ENCODE data around the gene GABRR1.

GABRR1 gene

DNA sequence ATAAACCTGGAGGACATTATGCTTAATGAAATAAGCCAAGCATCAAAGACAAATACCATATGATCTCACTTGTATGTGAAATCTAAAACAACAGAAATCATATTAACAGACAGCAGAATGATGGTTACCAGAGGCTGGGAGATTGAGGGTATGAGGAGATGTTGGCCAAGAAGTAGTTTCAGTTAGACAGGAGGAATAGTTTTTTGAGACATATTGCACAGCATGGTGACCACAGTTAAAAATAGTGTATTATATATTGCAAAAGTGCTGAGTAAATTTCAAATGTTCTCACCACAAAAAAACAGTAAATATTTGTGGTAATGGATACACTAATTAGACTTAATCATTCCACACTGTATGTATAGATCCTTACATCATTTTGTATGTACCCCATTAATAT, 1.8 kb downstream of the GABRR1 start:
- DNase-seq (ENCODE audit: low spot score), result no peak

DNA sequence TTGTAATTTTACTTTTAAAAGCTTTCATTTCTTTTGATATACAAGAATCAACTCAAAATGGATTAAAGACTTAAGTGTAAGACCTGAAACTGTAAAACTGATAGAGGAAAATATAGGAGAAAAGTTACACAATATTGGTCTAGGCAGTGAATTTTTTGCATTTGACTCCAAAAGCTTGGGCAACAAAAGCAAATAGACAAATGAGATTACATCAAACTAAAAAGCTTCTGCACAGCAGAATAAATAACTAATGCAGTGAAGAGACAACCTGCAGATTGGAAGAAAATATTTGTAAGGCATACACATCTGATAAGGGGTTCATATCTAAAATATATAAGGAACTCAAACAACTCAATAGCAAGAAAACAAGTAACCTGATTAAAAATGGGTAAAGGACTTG, 3.0 kb downstream of the GABRR1 start:
- no peak for DNase-seq (ENCODE audit: low spot score)

DNA sequence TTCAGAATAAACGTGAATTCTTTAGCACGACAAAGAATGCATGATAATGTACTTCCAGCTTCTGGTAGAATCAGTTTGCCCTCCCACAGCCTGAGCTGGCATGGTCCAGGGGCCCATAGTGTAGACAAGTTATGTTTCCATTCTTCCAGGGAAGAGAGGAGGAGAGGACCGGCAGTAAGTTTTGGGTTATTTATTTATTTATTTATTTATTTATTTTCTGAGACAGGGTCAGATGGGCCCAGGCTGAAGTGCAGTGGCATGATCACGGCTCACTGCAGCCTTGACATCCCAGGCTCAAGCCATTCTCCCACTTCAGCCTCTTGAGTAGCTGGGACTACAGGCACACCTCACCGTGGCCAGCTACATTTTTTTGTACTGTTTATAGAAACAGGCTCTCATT, 4.7 kb downstream of the GABRR1 start:
- no peak for DNase-seq (ENCODE audit: low spot score)

DNA sequence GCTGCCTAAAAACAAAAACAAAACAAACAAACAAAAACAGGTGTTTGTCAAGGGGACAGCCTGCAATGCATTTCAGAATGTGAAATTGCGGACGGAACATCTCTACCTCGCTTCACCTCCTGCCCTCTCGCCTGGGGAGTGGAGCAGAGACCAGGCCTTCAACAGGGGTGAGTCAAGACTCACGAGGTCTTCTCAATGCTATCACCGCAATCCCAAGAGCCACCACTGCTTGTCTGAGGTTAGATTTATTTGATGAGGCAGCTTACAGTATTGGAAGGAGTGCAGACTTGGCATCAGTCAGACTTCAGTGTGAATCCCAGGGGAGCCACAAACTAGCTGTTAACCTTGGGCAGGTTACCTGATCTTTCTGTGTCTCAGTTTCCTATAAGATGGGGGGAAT, 7.7 kb downstream of the GABRR1 start:
- no peak for DNase-seq (ENCODE audit: low spot score)

DNA sequence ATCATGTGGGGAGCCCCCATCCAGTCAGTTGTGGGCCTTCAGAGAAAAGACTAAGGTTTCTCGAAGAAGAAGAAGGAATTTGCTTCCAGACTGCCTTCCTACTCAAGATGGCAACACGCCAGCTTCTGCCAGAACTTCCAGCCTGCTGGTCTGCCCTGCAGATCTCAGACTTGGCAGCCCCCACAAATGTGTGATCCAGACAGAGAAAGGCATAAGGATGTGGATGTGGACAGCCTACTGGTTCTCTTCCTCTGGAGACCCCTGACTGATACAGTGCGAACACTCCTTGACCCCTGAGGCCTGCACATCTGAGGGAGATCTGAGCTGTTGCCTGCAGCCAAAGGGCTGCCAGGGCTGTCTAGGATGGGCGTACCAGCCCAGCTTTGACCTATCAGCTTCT, 8.6 kb downstream of the GABRR1 start:
- no peak for DNase-seq (ENCODE audit: low spot score)

DNA sequence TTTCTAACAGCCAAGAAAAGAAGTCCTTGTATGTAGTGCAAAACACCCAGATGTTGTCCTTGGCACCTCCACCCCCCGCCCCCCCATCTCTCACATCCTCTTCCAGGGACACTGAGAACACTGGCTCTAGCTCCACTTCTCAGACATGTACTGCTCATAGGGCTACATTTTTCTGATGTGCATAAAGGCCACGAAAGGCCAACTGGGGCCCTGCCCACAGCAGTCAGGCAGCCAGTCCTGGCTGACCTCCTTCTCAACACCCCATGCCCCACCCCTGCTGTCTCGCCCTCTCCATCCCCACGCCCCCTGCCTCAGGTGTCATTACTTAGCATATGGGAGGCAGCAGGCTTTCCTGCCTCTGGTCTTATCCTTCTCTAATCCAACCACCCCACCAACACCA, 11.3 kb downstream of the GABRR1 start:
- DNase-seq (ENCODE audit: low spot score), result no peak

DNA sequence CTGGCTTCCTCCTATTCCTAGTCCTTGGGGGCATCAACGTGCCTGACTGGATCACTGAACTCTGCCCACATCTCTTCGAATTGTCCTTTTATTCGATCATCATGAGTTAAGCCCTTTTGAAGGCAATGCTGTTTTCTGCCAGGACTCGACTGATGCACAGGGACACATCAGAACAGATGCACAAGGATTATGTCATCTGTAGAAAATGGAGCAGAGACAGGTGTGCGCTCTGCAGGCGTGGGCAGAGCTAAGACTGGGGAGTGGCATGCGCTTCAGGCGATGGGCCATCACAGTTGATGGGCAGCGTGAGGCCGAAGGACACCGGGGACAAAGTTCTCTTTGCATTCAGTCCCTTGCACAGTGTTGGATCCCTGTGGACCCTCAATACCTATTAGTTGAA, 13.1 kb downstream of the GABRR1 start:
- DNase-seq (ENCODE audit: low spot score), result no peak

DNA sequence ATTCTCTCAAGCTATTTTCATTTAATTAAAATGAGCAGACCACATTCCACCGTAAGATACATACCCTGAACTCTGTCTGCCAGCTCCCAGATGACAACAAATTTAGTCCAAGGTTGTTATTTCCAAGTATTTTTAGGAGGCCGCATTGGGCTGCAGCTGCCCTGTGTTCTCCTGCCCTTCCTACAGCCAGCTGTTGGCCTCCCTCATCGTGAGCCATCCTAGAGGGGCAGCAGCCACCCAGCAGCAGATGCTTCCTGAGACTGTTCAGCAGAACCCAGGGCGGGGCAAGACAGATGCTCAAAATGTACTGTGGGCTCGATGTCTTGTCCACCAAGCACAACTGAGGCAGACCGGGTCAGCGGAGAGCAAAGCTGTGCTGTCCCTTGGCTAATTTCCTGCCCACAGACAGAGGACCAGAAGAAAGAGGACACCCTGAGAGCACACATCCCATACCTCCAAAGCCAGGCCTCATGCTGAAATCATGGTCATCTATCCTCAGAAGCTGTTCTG, 16.4 kb downstream of the GABRR1 start:
- no peak for DNase-seq (ENCODE audit: low spot score)

DNA sequence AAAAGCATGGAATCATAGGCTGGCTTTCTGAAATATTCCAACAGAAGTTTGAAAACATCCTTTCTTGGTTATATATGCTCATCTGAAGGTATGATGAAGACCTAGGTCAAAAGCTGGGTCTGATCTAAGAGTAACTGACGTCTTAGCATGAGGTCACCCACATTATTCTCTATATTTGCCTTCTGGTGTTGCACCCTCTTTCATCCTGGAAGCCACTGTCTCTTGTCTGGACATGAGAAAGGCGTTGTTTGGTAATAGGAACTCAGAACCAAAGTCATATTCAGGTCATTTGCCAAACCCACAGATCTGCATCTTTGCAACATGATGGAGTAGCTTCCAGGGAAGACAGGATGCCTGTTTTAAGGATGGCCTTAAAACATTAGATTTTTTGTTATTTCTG, 17.6 kb downstream of the GABRR1 start:
- DNase-seq (ENCODE audit: low spot score), result no peak

DNA sequence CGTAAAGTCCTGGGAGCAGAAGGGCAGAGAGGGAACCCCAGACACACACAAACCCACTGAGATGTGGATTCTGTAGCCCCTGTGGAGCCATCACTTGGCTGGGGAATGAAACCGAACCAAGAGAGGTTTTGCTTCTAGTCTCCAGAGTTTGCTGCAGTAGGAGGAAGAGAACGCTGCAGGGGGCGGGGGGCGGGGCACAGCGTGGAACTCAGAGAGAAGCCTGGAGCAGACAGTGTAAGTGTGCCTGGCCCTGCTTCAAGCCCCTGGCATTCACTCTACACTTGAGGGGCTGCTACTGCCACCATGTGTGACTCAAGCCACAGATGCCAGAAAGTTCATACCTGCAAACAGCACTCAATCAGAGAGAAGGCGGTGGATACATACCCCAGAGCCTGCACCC, 18.9 kb downstream of the GABRR1 start:
- DNase-seq (ENCODE audit: low spot score), result no peak

DNA sequence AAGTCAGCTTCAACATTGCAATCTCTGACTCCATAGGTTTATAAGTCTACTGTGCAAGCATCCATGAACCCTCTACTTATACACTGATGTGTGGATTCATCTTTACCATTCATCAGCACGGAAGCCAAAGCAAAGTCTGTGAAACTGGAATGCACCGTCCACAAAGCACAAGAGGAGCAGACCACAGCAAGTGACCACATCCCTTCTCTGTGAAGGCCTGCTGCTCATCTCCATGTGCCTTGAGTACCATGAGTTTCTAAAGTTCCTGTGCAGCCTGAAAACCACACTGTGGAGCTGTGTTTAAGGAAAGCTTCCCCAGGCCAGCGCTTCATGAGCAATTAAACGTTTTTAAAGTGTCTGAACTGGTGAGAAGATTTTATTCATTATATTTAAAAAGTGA, 20.0 kb downstream of the GABRR1 start:
- no peak for DNase-seq (ENCODE audit: low spot score)

DNA sequence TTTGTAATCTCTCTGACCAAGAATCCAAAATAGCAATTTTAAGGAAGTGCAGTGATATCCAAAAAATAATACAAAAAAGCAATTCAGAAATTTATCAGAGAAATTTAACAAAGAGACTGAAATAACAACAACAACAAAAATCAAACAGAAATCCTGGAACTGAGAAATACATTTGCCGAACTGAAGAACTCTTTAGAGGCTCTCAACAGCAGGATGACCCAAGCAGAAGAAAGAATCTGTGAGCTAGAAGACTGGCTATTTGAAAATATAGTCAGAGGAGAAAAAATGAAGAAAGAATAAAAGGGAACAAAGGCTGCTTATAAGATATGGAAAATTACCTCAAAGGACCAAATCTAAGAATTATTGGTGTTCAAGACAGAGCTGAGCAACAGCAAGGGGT, 22.6 kb downstream of the GABRR1 start:
- no peak for DNase-seq (ENCODE audit: low spot score)

DNA sequence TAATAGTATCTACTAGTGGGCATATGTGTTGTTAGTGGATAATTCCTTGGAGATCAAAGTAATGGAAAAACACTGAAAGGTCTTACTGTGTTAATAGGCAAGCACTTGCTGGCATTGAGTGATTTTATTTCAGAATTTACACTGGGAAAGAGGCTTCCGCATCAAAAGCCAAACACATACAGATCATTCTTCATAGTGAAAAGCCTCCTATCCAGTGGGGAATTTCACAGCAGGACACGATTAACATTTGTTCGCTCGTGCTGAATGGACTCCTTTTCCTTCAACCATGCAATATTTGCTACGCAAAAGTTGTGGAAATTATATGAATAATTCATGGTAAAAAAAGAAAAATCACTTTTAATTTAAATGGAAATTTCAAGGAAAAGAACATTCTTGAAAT, 26.4 kb downstream of the GABRR1 start:
- no peak for DNase-seq (ENCODE audit: low spot score)

DNA sequence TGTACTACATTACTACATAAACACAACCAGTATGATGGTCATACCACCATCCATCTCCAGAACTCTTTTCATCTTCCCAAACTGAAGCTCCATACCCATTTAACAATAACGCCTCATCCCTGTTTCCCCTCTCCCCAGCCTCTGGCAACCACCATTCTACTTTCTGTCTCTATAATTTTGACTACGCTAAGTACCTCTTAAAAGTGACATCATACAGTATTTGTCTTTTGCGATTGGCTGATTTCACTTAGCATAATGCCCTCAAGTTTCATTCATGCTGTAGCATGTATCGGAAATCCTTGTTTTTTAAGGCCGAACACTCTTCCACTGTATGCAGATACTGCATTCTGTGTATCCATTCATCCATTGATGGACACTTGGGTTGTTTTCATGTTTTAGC, 29.7 kb downstream of the GABRR1 start:
- DNase-seq (ENCODE audit: low spot score), result no peak

DNA sequence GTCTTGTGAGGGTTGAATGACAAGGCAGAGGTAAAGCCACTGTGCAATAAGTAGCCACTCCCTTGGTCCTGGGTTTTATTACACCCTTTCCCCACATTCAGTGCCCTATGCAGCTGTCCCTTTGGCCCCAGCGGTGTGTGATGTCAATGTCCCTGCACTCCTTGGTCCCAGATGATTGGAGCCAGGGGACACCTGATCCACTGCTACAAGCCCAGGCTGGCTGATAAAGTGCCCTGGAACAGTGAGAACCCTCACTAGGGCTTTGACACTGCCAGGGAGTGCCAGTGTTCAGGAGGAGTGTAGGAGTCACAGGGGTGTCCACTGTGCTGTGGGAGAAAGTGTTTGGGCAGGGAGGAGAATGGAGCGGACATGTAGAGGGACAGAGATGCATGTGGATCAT, 30.4 kb downstream of the GABRR1 start:
- no peak for DNase-seq (ENCODE audit: low spot score)

DNA sequence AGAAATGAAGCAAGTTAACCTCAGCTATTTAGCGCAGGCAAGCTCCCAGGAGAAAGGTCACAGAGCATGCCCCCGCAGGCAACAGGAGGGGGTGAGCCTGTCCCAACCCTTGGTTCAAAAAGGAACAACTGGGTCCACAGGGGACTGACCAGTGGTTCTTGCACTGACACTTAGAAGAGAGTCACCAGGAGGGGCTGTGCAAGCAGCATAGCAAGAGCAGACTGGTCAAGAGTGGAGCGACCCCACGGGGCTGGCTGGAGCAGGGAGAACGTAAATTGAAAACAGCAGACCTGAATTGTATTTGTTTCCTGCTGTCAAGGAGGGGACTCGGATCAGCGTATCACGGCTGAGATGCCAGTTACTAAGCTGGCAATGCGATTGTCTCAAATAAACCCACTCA, 32.8 kb downstream of the GABRR1 start:
- no peak for DNase-seq (ENCODE audit: low spot score)

DNA sequence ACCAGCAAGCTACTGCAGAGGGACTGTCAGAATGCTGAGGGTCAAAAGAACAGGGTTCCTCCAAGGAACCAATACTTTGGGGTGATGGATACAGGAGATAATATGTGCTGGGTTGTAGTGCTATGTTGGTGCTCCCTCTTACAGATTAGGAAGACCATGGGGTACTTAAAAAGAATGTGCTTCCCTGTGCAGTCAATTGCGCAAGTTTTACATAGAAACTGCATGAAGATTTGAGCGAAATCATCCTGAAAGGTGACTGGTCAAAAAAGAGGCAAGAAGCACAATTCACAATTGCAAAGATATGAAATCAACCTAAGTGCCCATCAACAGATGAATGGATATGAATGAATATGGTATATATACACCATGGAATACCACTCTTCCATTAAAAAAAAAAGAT, 33.9 kb downstream of the GABRR1 start:
- no peak for DNase-seq (ENCODE audit: low spot score)

DNA sequence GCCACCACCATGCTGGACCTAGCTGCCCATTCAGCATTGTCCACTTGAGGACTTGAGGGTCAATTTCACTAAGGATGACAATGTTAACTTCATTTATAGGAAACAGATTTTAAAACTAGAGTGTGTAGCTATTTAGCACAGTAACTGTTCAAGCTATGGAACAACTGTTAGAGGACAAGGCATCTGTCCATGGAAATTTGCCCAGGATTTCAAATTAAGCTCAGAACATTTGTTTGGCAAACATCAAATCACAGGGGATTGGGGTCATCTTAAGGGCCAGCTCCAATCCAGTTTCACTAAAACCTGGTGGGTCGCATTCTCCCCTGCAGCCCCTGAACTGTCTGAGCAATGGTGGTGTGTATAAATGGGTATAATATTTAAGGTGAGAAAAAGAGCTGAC, 36.2 kb downstream of the GABRR1 start:
- DNase-seq (ENCODE audit: low spot score), result no peak

DNA sequence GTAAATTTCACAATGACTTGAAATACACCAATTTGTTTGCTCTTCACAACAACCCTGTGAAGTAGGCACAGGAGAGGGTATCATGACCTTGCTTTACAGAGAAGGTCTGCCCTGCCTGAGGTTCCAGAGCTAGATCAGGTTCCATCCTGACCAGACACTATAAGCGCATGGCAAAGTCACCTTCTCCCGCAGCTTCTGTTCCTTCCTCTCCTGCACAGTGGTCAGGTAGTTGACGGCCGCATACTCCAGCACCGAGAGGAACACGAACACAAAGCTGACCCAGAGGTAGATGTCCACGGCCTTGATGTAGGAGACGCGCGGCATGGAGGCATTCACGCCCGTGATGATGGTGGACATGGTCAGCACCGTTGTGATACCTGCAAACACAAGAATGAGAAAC, 37.0 kb downstream of the GABRR1 start:
- no peak for DNase-seq (ENCODE audit: low spot score)

DNA sequence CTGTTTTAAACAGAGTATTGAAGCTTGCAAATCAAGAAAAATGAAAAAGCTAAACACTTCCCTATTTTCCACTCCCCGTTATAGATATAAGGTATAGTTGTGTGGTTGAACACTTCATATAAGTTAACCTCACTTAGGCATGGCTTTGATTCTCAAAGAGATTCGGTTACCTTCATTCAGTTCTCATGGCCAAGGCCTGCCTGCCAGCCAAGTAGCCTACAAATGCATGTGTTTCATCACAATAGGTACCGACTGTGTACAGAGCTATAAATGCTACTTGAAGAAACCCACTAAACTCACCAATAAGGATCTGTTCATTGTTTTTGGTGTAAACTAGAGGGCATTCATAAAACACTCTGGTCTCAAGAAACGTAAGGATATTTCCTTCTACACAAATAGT, 43.5 kb downstream of the GABRR1 start:
- no peak for DNase-seq (ENCODE audit: low spot score)

DNA sequence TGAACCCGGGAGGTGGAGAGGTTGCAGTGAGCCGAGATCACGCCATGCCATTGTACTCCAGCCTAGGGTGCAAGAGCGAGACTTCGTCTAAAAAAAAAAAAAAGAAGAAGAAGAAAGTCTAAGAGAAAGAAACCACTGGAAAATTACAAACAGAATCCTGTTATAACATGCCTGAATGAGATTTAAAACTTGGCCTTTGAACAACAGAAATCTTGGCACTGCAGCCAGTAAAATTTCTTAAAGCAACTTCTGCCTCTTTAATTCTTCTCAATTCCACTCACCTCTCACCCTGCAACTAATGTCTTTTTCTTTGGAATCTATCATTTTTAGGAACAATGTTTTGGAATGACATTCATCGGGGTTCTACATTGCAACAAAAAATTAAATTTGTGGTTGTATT, 45.0 kb downstream of the GABRR1 start:
- DNase-seq (ENCODE audit: low spot score), result no peak

DNA sequence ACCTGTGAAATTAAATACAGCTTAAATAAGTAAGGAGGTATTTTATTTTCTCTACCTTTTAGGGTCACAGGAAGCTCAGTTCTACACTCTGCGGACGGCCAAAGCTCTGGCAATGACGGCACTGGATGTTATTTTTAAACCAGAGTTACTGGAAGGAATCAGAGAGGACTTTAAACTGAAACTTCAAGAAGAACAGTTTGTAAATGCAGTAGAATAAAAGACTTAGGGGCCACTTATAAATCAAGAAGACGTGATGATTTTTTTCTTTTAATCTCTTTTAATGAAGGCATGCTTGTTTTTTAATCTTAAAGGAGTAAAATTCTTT, 55.1 kb downstream of the GABRR1 start:
- no peak for DNase-seq (ENCODE audit: low spot score)

DNA sequence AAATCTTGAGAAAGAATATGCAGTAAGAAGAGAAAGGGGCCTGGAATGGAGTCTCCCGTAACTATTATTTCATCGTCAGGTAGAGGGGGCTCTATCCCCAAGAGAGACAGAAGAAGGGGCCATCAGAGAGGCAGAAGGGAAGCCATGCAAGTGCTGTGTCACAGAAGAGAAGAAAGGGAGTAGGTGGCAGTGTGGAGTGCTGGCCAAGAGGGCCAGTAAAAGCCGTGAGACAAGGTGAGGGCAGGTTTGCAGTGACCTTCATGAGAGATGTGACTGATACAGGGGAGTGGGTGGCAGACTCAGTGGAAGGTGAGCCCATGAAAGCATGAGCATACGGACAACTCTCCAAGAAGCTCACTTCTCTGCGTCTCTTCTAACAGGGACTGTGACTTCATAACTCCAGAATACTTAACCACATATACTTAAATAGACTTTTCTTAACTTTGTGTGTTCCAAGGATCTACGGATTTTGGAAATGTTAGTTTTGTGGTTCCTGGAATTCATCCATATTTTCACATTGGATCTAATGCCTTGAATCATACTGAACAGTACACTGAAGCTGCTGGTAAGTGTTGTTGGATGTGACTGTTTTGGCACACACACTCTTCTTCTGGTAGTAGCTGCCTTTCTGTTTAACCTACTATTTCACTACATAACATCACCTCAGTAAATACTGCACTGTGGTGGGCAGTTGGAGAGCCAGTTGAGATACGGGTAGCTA, 55.7 kb downstream of the GABRR1 start:
- no peak for DNase-seq (ENCODE audit: low spot score)

DNA sequence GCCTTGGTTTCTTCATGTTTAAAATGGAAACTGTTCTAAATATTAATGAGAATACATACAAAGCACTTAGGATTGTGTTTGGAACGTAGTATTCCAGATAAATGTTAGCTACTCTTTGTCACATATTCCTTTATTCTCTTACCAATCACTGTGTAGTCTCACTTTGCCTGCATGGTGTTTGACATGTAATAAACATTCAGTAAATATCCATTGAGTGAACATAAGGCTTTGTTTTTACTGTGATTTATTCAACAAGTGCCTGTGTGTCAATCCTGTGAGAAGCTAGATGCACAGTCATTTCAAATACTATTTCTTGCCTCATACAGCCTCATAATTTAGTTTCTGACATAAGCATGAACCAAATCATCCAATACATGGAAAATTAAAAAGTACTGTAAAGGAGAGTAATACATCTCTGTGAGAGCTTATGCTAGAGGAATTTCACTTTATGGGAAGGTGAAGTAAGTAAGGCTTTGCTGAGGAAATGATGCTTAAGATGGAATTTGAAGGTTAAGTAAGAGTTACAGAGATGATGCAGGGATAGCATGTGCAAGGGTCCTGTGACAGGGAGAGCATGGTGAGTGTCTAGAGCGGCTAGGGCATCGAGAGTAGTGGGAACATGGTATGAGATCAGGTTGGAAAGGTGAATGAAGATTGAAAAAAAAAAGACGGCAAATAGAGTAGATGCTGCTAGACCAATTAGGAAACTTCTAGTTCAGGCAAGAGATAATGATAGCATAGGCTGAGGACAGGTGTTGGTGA, 56.6 kb downstream of the GABRR1 start:
- DNase-seq (ENCODE audit: low spot score), result no peak
